Keratinocyte (primary cell): Measurements from ENCODE around the gene RMND5B. TPM values are rescaled to one million over a fixed set of nuclear protein-coding genes. Genes with fewer than 3 reads are reported as not detected.

Experiments
- DNase-seq: peaks from one replicate; pipeline ENCODE4 v3.0.0-alpha.2; 2011; ENCODE audit warnings: low read depth, missing footprints, low spot score
- FAIRE-seq: peaks from 2 replicates; lab custom pipeline; 2011; peaks lifted over from hg19 to GRCh38; lab: Jason Lieb, UNC
- H2AFZ ChIP-seq: 2 replicates; pipeline ENCODE4 v1.6.0; 2012; ENCODE audit warnings: low read length, control low read depth, inconsistent platforms; ENCODE audit not compliant: control insufficient read depth
- H3K27ac ChIP-seq: 2 replicates; pipeline ENCODE4 v1.5.1; 2011; ENCODE audit warnings: low read length; ENCODE audit not compliant: control insufficient read depth, insufficient read depth
- H3K27me3 ChIP-seq: 3 replicates; pipeline ENCODE4 v1.6.0; 2011; ENCODE audit warnings: low read length; ENCODE audit not compliant: control insufficient read depth, insufficient read depth; ENCODE audit errors: extremely low read depth
- H3K36me3 ChIP-seq, 2 experiments: 2 replicates in 1 of 2; 3 replicates in 1 of 2; pipeline ENCODE4 v1.5.1; 2011; ENCODE audit warnings: low read length in 2 of 2, mild to moderate bottlenecking in 1 of 2; ENCODE audit not compliant: control insufficient read depth in 2 of 2, insufficient read depth in 2 of 2; ENCODE audit errors: extremely low read depth in 1 of 2
- H3K4me1 ChIP-seq: 3 replicates; pipeline ENCODE4 v1.5.1; 2011; ENCODE audit warnings: low read length; ENCODE audit not compliant: control insufficient read depth, insufficient read depth; ENCODE audit errors: extremely low read depth
- H3K4me2 ChIP-seq: 3 replicates; pipeline ENCODE4 v1.6.0; 2011; ENCODE audit warnings: low read depth, low read length; ENCODE audit not compliant: control insufficient read depth, insufficient read depth; ENCODE audit errors: extremely low read depth
- H3K4me3 ChIP-seq, 3 experiments: fragments of 200-600 bp in 1 of 3; sonication (generic) in 1 of 3; 2 replicates in 2 of 3; 3 replicates in 1 of 3; pipeline ENCODE4 v1.5.1; 2011 to 2016; ENCODE audit warnings: low read length in 3 of 3, mild to moderate bottlenecking in 3 of 3, control low read depth in 2 of 3, inconsistent platforms in 1 of 3, low read depth in 1 of 3, mixed read lengths in 1 of 3, mixed run types in 1 of 3, moderate library complexity in 1 of 3; ENCODE audit not compliant: control insufficient read depth in 2 of 3, insufficient read depth in 2 of 3; ENCODE audit errors: extremely low read depth in 1 of 3
- H3K79me2 ChIP-seq: 2 replicates; pipeline ENCODE4 v1.6.0; 2012; ENCODE audit warnings: low read length; ENCODE audit not compliant: control insufficient read depth, insufficient read depth
- H3K9ac ChIP-seq: 3 replicates; pipeline ENCODE4 v1.6.0; 2011; ENCODE audit warnings: low read length; ENCODE audit not compliant: control insufficient read depth, insufficient read depth; ENCODE audit errors: extremely low read depth
- H3K9me1 ChIP-seq: 3 replicates; pipeline ENCODE4 v1.6.0; 2011; ENCODE audit warnings: low read length; ENCODE audit not compliant: control insufficient read depth, insufficient read depth; ENCODE audit errors: extremely low read depth
- H3K9me3 ChIP-seq: 2 replicates; pipeline ENCODE4 v1.5.1; 2012; ENCODE audit warnings: low read depth, low read length; ENCODE audit not compliant: control insufficient read depth
- H4K20me1 ChIP-seq: 3 replicates; pipeline ENCODE4 v1.6.0; 2011; ENCODE audit warnings: low read length; ENCODE audit not compliant: control insufficient read depth, insufficient read depth; ENCODE audit errors: extremely low read depth
- EZH2 ChIP-seq: IDR thresholded peaks from one replicate; pipeline ENCODE4 v1.6.1; 2012; ENCODE audit warnings: inconsistent platforms, mild to moderate bottlenecking, low read length, moderate library complexity
- dilution Hi-C: fragments of 300-500 bp; cut with MboI; formaldehyde crosslinking; loops from one replicate; pipeline ENCODE4 v1.7.0; 2020; ENCODE audit warnings: low sequenced_read_pairs; ENCODE audit not compliant: extremely low pct_ligation_motif_present
- polyA plus RNA-seq, 5 experiments: library from polyadenylated mRNA; depleted of rRNA in 3 of 5; stranded (reverse) in 3 of 5; stranded (forward) in 1 of 5; unstranded in 1 of 5; fragments of >200 nt; gene quantifications; 1 replicate in 1 of 5; 2 replicates in 3 of 5; 3 replicates in 1 of 5; pipeline versions ENCODE4 v1.2.1 to v1.2.3, GENCODE V29; 2011 to 2012; ENCODE audit warnings: missing spikeins in 2 of 5, low read depth in 1 of 5, low replicate concordance in 1 of 5
- TF ChIP-seq, protein P1 (sequence below), 3 experiments: IDR thresholded peaks in 1 of 3; conservative IDR thresholded peaks in 1 of 3; optimal IDR thresholded peaks in 1 of 3; 2 replicates in 2 of 3; 3 replicates in 1 of 3; pipeline versions ENCODE3 to v1.5.1; 2011; ENCODE audit warnings: low read length in 3 of 3, mild to moderate bottlenecking in 3 of 3, moderate library complexity in 2 of 3, control low read depth in 1 of 3, inconsistent platforms in 1 of 3; ENCODE audit not compliant: insufficient read depth in 2 of 3; ENCODE audit errors: extremely low read depth in 1 of 3

Gene RMND5B
- polyA plus RNA-seq, 1 donor (not counting 4 experiments of a cell fraction or from before 2014, with no cell fraction given): 15.5 TPM

DNA sequence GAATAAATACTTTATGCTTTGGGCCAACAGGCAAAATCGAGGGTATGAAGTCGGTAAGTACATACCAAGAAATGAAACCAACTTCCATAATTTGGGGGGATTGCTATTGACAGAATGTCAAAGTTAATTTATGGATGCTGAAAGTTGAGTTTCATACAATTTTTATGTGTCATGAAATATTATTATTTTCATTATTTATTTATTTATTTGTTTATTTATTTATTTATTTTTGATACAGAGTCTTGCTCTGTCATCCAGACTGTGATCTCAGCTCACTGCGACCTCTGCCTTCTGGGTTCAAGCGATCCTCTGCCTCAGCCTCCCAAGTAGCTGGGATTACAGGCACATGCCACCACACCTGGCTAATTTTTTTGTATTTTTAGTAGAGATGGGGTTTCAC, 60.8 kb downstream of the RMND5B start:
- no peak overlapping the region for H3K27ac ChIP-seq
- no peaks in the 10 kb centered on the region for H3K79me2 ChIP-seq
- H3K4me2 ChIP-seq: no peak overlapping the region
- no peak overlapping the region for H3K9ac ChIP-seq
- no peak overlapping the region for H3K4me3 ChIP-seq
- DNase-seq: no peak
- H4K20me1 ChIP-seq: no peaks in the 10 kb centered on the region
- no peaks in the 10 kb centered on the region for H3K4me1 ChIP-seq
- TF ChIP-seq, protein P1, sequence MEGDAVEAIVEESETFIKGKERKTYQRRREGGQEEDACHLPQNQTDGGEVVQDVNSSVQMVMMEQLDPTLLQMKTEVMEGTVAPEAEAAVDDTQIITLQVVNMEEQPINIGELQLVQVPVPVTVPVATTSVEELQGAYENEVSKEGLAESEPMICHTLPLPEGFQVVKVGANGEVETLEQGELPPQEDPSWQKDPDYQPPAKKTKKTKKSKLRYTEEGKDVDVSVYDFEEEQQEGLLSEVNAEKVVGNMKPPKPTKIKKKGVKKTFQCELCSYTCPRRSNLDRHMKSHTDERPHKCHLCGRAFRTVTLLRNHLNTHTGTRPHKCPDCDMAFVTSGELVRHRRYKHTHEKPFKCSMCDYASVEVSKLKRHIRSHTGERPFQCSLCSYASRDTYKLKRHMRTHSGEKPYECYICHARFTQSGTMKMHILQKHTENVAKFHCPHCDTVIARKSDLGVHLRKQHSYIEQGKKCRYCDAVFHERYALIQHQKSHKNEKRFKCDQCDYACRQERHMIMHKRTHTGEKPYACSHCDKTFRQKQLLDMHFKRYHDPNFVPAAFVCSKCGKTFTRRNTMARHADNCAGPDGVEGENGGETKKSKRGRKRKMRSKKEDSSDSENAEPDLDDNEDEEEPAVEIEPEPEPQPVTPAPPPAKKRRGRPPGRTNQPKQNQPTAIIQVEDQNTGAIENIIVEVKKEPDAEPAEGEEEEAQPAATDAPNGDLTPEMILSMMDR (optimal IDR thresholded peaks at IDR 0.05 in 1 of 3, IDR thresholded peaks at IDR 0.05 in 1 of 3, conservative IDR thresholded peaks at IDR 0.05 in 1 of 3; ENCODE audit: extremely low read depth in 1 of 3, insufficient read depth in 2 of 3, low read length in 3 of 3): no peak
- TF ChIP-seq EZH2: no peak
- H3K9me3 ChIP-seq: no peaks in the 10 kb centered on the region
- peaks cover 8% of the 10 kb centered on the region for H3K27me3 ChIP-seq
- dilution Hi-C loops: no loop called here
- FAIRE-seq: no peak
- no peaks in the 10 kb centered on the region for H3K36me3 ChIP-seq
- H2AFZ ChIP-seq: no peak overlapping the region
- H3K9me1 ChIP-seq: no peaks in the 10 kb centered on the region

- DNase-seq (no peak), FAIRE-seq (peak; percentile 90)
- Histone ChIP-seq H3K79me2 (no peaks in the 10 kb centered on the region), H3K27me3 (peaks cover 8% of the 10 kb centered on the region), H3K4me3 (no peak overlapping the region), H3K9me3 (no peaks in the 10 kb centered on the region), H3K9me1 (no peaks in the 10 kb centered on the region), H3K4me1 (no peaks in the 10 kb centered on the region), H3K9ac (no peak overlapping the region), H4K20me1 (no peaks in the 10 kb centered on the region), H3K4me2 (no peak overlapping the region), H3K27ac (no peak overlapping the region), H2AFZ (no peak overlapping the region), H3K36me3 (no peaks in the 10 kb centered on the region)
- dilution Hi-C loops: no loop called here
- TF ChIP-seq, protein P1 (optimal IDR thresholded peaks at IDR 0.05 in 1 of 3, IDR thresholded peaks at IDR 0.05 in 1 of 3, conservative IDR thresholded peaks at IDR 0.05 in 1 of 3; ENCODE audit: extremely low read depth in 1 of 3, insufficient read depth in 2 of 3, low read length in 3 of 3): no peak
- TF ChIP-seq EZH2: no peak
Measured at GRCh38 chr5:178192244-178192643, 61.4 kb downstream of the RMND5B start.
